ENCODE results near the gene LATS2.
"Not testable (repeated sequence)": the region's sequence is repeated elsewhere in the genome, so short reads cannot be mapped to it uniquely, and the experiment has no call there.

LATS2 gene

DNA sequence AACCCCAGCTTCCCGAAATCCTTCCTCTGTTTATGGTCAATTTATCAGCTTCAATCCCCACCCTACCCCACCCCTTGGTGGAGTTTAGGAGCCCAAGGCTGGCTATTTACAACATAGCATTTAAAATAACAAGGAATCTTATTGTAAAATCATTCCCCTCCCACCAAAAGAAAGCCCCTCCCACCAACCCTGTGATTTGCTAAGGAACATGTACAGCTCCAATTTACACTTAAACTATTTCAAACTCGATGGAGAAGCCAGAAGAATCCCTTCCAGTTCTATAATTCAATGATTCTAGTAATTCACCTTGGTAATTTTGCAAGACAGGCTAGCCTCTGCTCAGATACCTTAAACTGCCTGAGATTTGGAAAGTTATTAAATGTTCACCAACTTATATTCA lies 3.0 kb downstream of the LATS2 start:
- H3K27ac ChIP-seq (ENCODE audit: low read depth, low read length) = no peak overlapping the region
- no peak overlapping the region for H3K4me3 ChIP-seq (ENCODE audit: low read depth, low read length)
- H3K36me3 ChIP-seq (ENCODE audit: control insufficient read depth, insufficient read depth, low read length) = peaks cover 9% of the 10 kb centered on the region; the same call in 1 of the 2 replicates
- H3K9me3 ChIP-seq (ENCODE audit: control insufficient read depth, insufficient read depth, low read depth, low read length) = no peaks in the 10 kb centered on the region
- H3K27me3 ChIP-seq (ENCODE audit: control insufficient read depth, insufficient read depth, low read length) = no peaks in the 10 kb centered on the region
- H3K9ac ChIP-seq (ENCODE audit: low read length) = no peak overlapping the region
- peaks cover 16% of the 10 kb centered on the region for H3K4me1 ChIP-seq (ENCODE audit: control insufficient read depth, insufficient read depth, low read length)

DNA sequence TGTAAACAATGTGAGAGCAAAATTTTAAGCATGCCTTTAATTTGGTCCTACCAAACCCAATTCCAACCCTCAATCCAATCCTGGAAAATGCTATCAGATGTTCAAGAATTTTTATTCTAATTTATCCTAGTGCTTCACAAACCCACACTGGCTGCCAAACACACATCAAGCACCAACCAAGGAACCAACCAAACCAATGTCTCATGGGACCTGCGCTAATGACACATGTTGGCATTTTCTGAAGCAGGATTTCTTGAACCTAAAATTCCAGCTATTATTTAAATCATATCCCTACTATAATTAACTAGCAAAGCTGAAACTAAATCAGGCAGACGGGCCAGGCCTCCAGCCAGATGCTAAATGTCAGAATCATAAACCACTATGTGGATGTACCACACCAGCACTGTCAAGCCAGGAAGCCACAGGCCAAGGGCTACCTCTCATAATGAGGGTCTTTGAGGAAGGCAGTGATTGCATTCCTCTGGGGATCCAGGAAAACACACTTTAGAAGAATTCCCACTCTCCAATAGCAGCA lies 5.8 kb downstream of the LATS2 start:
- H3K4me1 ChIP-seq (ENCODE audit: control insufficient read depth, insufficient read depth, low read length) = peaks cover 16% of the 10 kb centered on the region
- H3K27ac ChIP-seq (ENCODE audit: low read depth, low read length) = no peak overlapping the region
- H3K4me3 ChIP-seq (ENCODE audit: low read depth, low read length) = no peak overlapping the region
- no peaks in the 10 kb centered on the region for H3K27me3 ChIP-seq (ENCODE audit: control insufficient read depth, insufficient read depth, low read length)
- no peaks in the 10 kb centered on the region for H3K9me3 ChIP-seq (ENCODE audit: control insufficient read depth, insufficient read depth, low read depth, low read length)
- peaks cover 10% of the 10 kb centered on the region; the same call in 1 of the 2 replicates for H3K36me3 ChIP-seq (ENCODE audit: control insufficient read depth, insufficient read depth, low read length)
- H3K9ac ChIP-seq (ENCODE audit: low read length) = no peak overlapping the region

DNA sequence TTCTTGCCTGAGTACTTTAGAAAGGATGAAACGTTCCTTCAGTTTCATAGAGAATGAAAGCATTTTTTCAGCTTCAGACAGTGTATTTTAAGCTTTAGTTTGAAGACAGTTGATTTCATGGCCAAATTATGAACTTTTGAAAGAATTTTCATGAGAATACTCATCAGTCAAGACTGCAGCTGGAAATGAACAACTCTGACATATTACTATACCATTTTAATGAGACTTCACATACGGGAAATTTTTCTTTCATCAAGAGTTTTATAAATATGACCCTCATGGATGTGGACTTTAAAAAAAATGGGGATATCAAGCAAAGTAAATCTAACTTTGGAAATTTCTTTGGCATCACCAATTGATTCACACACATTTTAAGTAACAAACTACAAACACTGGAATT lies 6.4 kb downstream of the LATS2 start:
- Histone ChIP-seq H3K9ac (ENCODE audit: low read length) (no peak overlapping the region), H3K4me3 (ENCODE audit: low read depth, low read length) (no peak overlapping the region), H3K9me3 (ENCODE audit: control insufficient read depth, insufficient read depth, low read depth, low read length) (no peaks in the 10 kb centered on the region), H3K27me3 (ENCODE audit: control insufficient read depth, insufficient read depth, low read length) (no peaks in the 10 kb centered on the region), H3K36me3 (ENCODE audit: control insufficient read depth, insufficient read depth, low read length) (peaks cover 10% of the 10 kb centered on the region; the same call in 1 of the 2 replicates), H3K4me1 (ENCODE audit: control insufficient read depth, insufficient read depth, low read length) (peaks cover 16% of the 10 kb centered on the region), H3K27ac (ENCODE audit: low read depth, low read length) (no peak overlapping the region)

DNA sequence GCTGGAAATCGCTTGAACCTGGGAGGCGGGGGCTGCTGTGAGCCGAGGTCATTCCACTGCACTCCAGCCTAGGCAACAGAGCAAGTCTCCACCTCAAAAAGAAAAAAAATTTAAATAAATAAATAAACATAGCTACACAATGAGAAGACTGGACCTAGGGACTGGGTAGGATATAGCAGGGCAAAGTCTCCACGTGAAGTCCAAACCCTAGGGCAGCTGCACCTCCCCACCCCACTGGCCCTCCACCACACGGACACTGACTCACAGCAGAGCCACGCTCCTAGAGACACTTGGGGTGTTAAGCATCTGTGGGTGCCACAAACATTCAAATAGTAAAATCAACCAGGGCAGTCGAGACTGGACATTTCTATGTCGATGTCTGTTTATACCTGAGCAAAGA lies 7.1 kb downstream of the LATS2 start:
- Histone ChIP-seq H3K36me3 (ENCODE audit: control insufficient read depth, insufficient read depth, low read length) (peaks cover 10% of the 10 kb centered on the region; the same call in 1 of the 2 replicates), H3K4me3 (ENCODE audit: low read depth, low read length) (no peak overlapping the region), H3K9me3 (ENCODE audit: control insufficient read depth, insufficient read depth, low read depth, low read length) (no peaks in the 10 kb centered on the region), H3K27ac (ENCODE audit: low read depth, low read length) (no peak overlapping the region), H3K27me3 (ENCODE audit: control insufficient read depth, insufficient read depth, low read length) (no peaks in the 10 kb centered on the region), H3K9ac (ENCODE audit: low read length) (no peak overlapping the region), H3K4me1 (ENCODE audit: control insufficient read depth, insufficient read depth, low read length) (peaks cover 23% of the 10 kb centered on the region)

DNA sequence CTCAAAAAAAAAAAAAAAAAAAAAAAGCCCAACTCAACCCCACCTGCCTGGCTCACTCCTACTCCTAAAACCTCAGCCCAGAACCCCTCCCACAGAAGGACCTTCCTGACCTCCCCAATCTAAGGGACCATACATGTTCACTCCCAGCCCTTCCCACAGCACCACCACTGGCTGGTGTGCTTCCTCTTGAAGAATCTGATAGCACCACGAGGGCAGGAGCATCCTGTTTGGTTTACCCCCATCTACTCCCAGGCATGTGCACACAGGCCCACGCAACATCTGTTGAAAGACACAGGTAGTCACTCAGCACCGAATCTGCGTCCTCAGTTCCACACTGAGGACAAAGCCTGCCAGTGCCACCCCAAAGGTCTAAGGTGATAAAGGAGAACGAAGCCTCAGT lies 8.2 kb downstream of the LATS2 start:
- H3K4me3 ChIP-seq (ENCODE audit: low read depth, low read length) = no peak overlapping the region
- peaks cover 10% of the 10 kb centered on the region; the same call in 1 of the 2 replicates for H3K36me3 ChIP-seq (ENCODE audit: control insufficient read depth, insufficient read depth, low read length)
- no peaks in the 10 kb centered on the region for H3K9me3 ChIP-seq (ENCODE audit: control insufficient read depth, insufficient read depth, low read depth, low read length)
- H3K27me3 ChIP-seq (ENCODE audit: control insufficient read depth, insufficient read depth, low read length) = no peaks in the 10 kb centered on the region
- no peak overlapping the region for H3K27ac ChIP-seq (ENCODE audit: low read depth, low read length)
- no peak overlapping the region for H3K9ac ChIP-seq (ENCODE audit: low read length)
- peaks cover 22% of the 10 kb centered on the region for H3K4me1 ChIP-seq (ENCODE audit: control insufficient read depth, insufficient read depth, low read length)

DNA sequence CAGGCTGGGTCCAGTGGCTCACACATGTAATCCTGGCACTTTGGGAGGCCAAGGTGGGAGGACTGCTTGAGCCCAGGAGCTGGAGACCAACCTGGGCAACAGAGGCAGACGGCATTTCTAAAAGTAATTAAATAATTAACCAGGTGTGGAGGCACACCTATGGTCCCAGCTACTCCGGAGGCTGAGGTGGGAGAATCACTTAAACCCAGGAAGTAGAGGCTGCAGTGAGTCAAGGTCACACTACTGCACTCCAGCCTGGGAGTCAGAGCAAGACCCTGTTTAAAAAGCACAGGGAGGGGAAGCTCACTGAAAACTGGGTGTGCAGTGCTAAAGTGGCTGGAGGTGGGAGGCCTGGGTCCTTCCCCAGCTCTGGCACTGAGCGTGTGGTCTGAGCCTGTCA lies 9.7 kb downstream of the LATS2 start:
- Histone ChIP-seq H3K9me3 (ENCODE audit: control insufficient read depth, insufficient read depth, low read depth, low read length) (no peaks in the 10 kb centered on the region), H3K9ac (ENCODE audit: low read length) (no peak overlapping the region), H3K4me1 (ENCODE audit: control insufficient read depth, insufficient read depth, low read length) (peaks cover 19% of the 10 kb centered on the region), H3K4me3 (ENCODE audit: low read depth, low read length) (no peak overlapping the region), H3K27me3 (ENCODE audit: control insufficient read depth, insufficient read depth, low read length) (no peaks in the 10 kb centered on the region), H3K36me3 (ENCODE audit: control insufficient read depth, insufficient read depth, low read length) (peaks cover 9% of the 10 kb centered on the region; the same call in 1 of the 2 replicates), H3K27ac (ENCODE audit: low read depth, low read length) (no peak overlapping the region)

DNA sequence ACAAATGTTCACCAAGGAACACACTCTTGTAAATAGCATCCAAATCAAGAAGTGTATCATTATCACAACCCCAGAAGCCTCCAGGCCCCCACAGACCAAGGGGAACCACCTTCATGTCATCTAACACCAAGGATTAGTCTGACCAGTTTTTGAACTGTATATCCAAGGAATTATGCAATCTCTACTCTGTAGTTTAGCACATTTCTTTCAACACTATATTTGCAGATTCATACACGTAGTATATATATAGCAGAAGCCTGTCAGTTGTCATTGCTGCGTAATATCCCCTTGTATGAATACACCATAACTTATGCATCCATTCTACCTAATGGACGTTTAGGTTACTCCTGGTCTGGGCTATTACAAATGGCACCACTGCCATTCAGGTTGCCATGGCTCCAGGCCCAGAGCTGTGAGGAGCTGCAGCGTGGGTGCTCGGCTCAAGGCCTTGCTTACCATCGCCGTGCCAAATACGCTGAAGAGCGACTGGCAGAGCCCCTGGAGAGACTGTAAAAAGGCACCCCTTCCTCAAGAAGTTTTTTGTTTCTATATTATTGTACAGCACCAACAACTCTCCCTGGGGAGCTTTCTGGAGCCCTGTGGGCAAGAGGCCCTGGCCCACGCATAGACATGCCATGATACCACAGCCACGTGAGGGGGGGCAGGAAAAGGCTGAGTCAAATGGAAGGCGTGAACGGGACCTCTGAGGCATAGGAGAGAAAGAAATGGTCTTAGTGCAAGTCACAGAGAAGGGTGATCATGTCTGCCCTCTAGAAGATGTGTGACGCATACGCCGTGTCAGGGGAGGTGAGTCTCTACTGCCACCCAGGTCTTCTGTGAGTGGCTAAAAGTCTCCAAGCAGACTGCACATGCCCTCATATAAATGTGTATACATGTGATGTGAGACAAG lies 10.8 kb downstream of the LATS2 start:
- H3K4me3 ChIP-seq (ENCODE audit: low read depth, low read length) = no peak overlapping the region
- no peaks in the 10 kb centered on the region for H3K27me3 ChIP-seq (ENCODE audit: control insufficient read depth, insufficient read depth, low read length)
- no peak overlapping the region for H3K27ac ChIP-seq (ENCODE audit: low read depth, low read length)
- H3K9ac ChIP-seq (ENCODE audit: low read length) = no peak overlapping the region
- H3K36me3 ChIP-seq (ENCODE audit: control insufficient read depth, insufficient read depth, low read length) = peaks cover 11% of the 10 kb centered on the region
- H3K4me1 ChIP-seq (ENCODE audit: control insufficient read depth, insufficient read depth, low read length) = peaks cover 16% of the 10 kb centered on the region
- H3K9me3 ChIP-seq (ENCODE audit: control insufficient read depth, insufficient read depth, low read depth, low read length) = no peaks in the 10 kb centered on the region

DNA sequence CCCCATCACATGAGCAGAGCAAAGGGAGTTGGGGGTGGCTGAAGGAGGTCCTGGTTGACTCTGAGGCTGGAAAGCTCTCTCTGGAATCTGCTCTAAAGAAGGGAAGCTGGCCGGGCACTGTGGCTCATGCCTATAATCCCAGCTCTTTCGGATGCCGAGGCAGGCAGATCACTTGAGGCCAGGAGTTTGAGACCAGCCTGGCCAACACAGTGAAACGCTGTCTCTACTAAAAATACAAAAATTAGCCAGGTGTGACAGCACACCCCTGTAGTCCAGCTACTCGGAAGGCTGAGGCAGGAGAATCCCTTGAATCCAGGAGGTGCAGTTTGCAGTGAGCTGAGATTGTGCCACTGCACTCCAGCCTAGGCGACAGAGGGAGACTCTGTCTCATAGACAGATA lies 11.7 kb downstream of the LATS2 start:
- not testable (repeated sequence) for H3K27me3 ChIP-seq (ENCODE audit: control insufficient read depth, insufficient read depth, low read length); H3K9ac ChIP-seq (ENCODE audit: low read length); H3K4me3 ChIP-seq (ENCODE audit: low read depth, low read length); H3K27ac ChIP-seq (ENCODE audit: low read depth, low read length); H3K9me3 ChIP-seq (ENCODE audit: control insufficient read depth, insufficient read depth, low read depth, low read length)
- H3K36me3 ChIP-seq (ENCODE audit: control insufficient read depth, insufficient read depth, low read length) = peaks cover 19% of the 10 kb centered on the region
- H3K4me1 ChIP-seq (ENCODE audit: control insufficient read depth, insufficient read depth, low read length) = peaks cover 16% of the 10 kb centered on the region

DNA sequence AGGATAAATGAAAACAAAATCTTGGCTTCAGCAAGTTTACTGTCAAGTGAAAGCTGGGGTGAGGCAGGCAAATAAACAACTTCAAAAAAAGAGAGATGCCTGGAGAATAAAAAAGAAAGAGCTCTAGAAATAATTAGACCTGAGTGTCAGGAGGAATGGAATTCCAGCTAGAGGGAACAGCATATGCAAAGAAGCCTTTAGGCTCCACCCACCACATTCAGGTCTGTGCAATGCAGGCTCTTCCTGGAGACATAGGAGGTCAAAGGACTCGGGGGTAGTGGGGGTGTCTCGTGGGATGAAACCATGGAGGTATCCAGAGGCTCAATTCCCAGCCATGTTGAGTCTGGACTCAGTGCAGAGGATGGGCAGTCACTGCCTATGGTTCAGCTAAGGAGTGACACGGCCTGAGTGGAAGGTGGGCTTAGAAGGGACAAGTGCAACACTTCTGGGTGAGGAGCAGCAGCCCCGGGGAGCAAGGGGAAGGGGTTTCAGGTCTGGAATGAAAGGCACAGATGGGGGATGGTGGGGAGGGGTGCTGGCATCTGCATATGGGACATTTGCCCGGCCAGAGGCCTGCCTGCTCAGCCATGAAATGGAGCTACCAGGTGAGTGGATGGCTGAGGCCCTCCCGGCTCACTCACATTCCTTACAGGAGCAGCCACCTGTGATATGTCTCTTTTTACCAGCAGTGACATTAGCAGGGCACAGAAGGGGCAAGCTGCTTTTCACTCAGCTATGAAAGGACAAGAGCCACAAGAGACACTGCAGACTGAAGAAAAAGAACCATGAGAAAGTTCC lies 12.3 kb downstream of the LATS2 start:
- H3K4me1 ChIP-seq (ENCODE audit: control insufficient read depth, insufficient read depth, low read length) = peaks cover 13% of the 10 kb centered on the region
- H3K36me3 ChIP-seq (ENCODE audit: control insufficient read depth, insufficient read depth, low read length) = peaks cover 25% of the 10 kb centered on the region
- H3K27ac ChIP-seq (ENCODE audit: low read depth, low read length) = no peak overlapping the region
- H3K4me3 ChIP-seq (ENCODE audit: low read depth, low read length) = no peak overlapping the region
- H3K27me3 ChIP-seq (ENCODE audit: control insufficient read depth, insufficient read depth, low read length) = no peaks in the 10 kb centered on the region
- H3K9me3 ChIP-seq (ENCODE audit: control insufficient read depth, insufficient read depth, low read depth, low read length) = no peaks in the 10 kb centered on the region
- H3K9ac ChIP-seq (ENCODE audit: low read length) = no peak overlapping the region

DNA sequence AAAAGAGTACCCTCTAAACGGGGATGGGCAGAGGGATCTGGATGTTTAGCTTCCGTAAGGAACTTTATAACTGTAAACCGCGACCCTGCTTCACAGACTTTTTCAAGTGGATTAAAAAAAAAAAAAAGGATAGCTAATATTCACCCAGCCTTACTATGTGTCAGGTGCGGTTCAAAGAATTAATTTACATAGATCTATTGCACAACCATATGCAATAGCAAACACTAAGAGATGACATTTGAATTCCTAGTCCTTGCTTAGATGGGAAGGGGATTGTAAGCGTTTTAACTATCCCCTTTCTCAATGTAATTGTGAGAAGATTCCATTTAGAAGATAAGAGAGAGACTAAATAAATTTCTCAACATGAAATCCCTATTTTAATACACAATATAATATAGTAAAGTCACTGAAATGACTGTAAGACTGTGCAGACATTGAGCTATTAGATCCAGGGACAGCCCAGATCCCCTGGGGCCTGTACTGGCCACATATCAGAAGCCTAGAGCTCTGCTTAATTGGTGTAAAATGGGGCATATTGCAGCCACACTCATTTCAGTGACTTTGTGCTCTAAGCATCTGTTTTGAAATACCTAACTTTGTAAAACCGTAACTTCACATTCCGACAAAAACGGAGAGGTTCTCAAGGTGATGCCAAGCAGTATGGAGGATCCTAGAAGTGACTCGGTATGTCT lies 13.6 kb downstream of the LATS2 start:
- H3K36me3 ChIP-seq (ENCODE audit: control insufficient read depth, insufficient read depth, low read length) = peaks cover 32% of the 10 kb centered on the region
- peaks cover 13% of the 10 kb centered on the region for H3K4me1 ChIP-seq (ENCODE audit: control insufficient read depth, insufficient read depth, low read length)
- no peak overlapping the region for H3K27ac ChIP-seq (ENCODE audit: low read depth, low read length)
- no peak overlapping the region for H3K9ac ChIP-seq (ENCODE audit: low read length)
- no peak overlapping the region for H3K4me3 ChIP-seq (ENCODE audit: low read depth, low read length)
- H3K27me3 ChIP-seq (ENCODE audit: control insufficient read depth, insufficient read depth, low read length) = no peaks in the 10 kb centered on the region
- H3K9me3 ChIP-seq (ENCODE audit: control insufficient read depth, insufficient read depth, low read depth, low read length) = no peaks in the 10 kb centered on the region
